HG02798 (cell line): ENCODE measurements around the gene PPIB.

Experiments
- ATAC-seq: cut with Tn5 transposase; IDR thresholded peaks from one replicate; pipeline ENCODE4 v1.9.1; 2021; ENCODE audit warnings: mild to moderate bottlenecking; ENCODE audit not compliant: unreplicated experiment, poor library complexity

PPIB gene

GRCh38 chr15:64158363-64159134 lies 4.3 kb downstream of the PPIB start:
- ATAC-seq, result no peak

- no peak for ATAC-seq
Observed at GRCh38 chr15:64157599-64158125, 5.2 kb downstream of the PPIB start.

GRCh38 chr15:64156652-64157331 lies 6.0 kb downstream of the PPIB start:
- no peak for ATAC-seq

GRCh38 chr15:64155802-64156651 lies 6.8 kb downstream of the PPIB start:
- no peak for ATAC-seq

- ATAC-seq, result peak; percentile 66
Observed at GRCh38 chr15:64153480-64154367, 9.1 kb downstream of the PPIB start.

GRCh38 chr15:64152507-64153387 lies 10.1 kb downstream of the PPIB start:
- ATAC-seq, result peak; percentile 15

- ATAC-seq, result peak; percentile 8
Observed at GRCh38 chr15:64151727-64152506, 10.9 kb downstream of the PPIB start, which contains the start of gene SNX22. SNX22 (plus strand) TSS chr15:64151731; CDS start chr15:64151776, 45 bp downstream.

- no peak for ATAC-seq
Observed at GRCh38 chr15:64149893-64150578, 12.8 kb downstream of the PPIB start.

- no peak for ATAC-seq
Observed at GRCh38 chr15:64149424-64149823, 13.4 kb downstream of the PPIB start.

- ATAC-seq, result no peak
Observed at GRCh38 chr15:64148581-64148980, 14.2 kb downstream of the PPIB start.

- ATAC-seq, result no peak
Observed at GRCh38 chr15:64148168-64148567, 14.7 kb downstream of the PPIB start.

GRCh38 chr15:64146885-64147681 lies 15.7 kb downstream of the PPIB start:
- no peak for ATAC-seq

- no peak for ATAC-seq
Observed at GRCh38 chr15:64146520-64146884, 16.3 kb downstream of the PPIB start.

GRCh38 chr15:64146041-64146440 lies 16.8 kb downstream of the PPIB start:
- no peak for ATAC-seq

GRCh38 chr15:64144565-64145281 lies 18.1 kb downstream of the PPIB start:
- ATAC-seq, result peak; percentile 64

GRCh38 chr15:64144192-64144564 lies 18.6 kb downstream of the PPIB start:
- ATAC-seq, result no peak
